ENCODE results near the gene PCCA.

The PCCA gene

GRCh38 chr13:100389617-100390016 lies 300.7 kb downstream of the PCCA start:
- H3K27ac ChIP-seq (ENCODE audit: low read length) = no peak overlapping the region
- H3K36me3 ChIP-seq (ENCODE audit: control insufficient read depth, insufficient read depth, low read length) = 0 out of 2 replicates have a peak, but pooled peaks cover 3% of the 10 kb centered on the region
- no CpG with 5 or more reads among the region's 3 CpGs for WGBS (ENCODE audit: insufficient coverage, insufficient read length)
- H3K27me3 ChIP-seq (ENCODE audit: control insufficient read depth, insufficient read depth, low read length) = no peaks in the 10 kb centered on the region
- H3K4me1 ChIP-seq (ENCODE audit: control insufficient read depth, insufficient read depth, low read length) = 0 out of 2 replicates have a peak, but pooled peaks cover 2% of the 10 kb centered on the region
- no peaks in the 10 kb centered on the region; the same call in 1 of the 2 replicates for H3K9me3 ChIP-seq (ENCODE audit: control insufficient read depth, insufficient read depth, low read length)
- no peak overlapping the region for H3K4me3 ChIP-seq (ENCODE audit: low read length)
- DNase-seq (ENCODE audit: low read depth, low spot score) = no peak

GRCh38 chr13:100392709-100393630 lies 304.1 kb downstream of the PCCA start:
- no CpG with 5 or more reads among the region's 12 CpGs for WGBS (ENCODE audit: insufficient coverage, insufficient read length)
- peaks cover 2% of the 10 kb centered on the region; the same call in 1 of the 2 replicates for H3K4me1 ChIP-seq (ENCODE audit: control insufficient read depth, insufficient read depth, low read length)
- 0 out of 2 replicates have a peak, but pooled peaks cover 3% of the 10 kb centered on the region for H3K36me3 ChIP-seq (ENCODE audit: control insufficient read depth, insufficient read depth, low read length)
- no peak overlapping the region for H3K27ac ChIP-seq (ENCODE audit: low read length)
- H3K9me3 ChIP-seq (ENCODE audit: control insufficient read depth, insufficient read depth, low read length) = no peaks in the 10 kb centered on the region; the same call in 1 of the 2 replicates
- no peak for DNase-seq (ENCODE audit: low read depth, low spot score)
- no peak overlapping the region for H3K4me3 ChIP-seq (ENCODE audit: low read length)
- H3K27me3 ChIP-seq (ENCODE audit: control insufficient read depth, insufficient read depth, low read length) = no peaks in the 10 kb centered on the region

GRCh38 chr13:100394005-100394695 lies 305.3 kb downstream of the PCCA start:
- no peak overlapping the region for H3K27ac ChIP-seq (ENCODE audit: low read length)
- no CpG with 5 or more reads among the region's 9 CpGs for WGBS (ENCODE audit: insufficient coverage, insufficient read length)
- H3K4me1 ChIP-seq (ENCODE audit: control insufficient read depth, insufficient read depth, low read length) = no peaks in the 10 kb centered on the region; the same call in 1 of the 2 replicates

GRCh38 chr13:100395698-100396373 lies 306.9 kb downstream of the PCCA start:
- H3K4me1 ChIP-seq (ENCODE audit: control insufficient read depth, insufficient read depth, low read length) = no peaks in the 10 kb centered on the region; the same call in 1 of the 2 replicates
- no peaks in the 10 kb centered on the region for H3K27me3 ChIP-seq (ENCODE audit: control insufficient read depth, insufficient read depth, low read length)
- no peak overlapping the region for H3K4me3 ChIP-seq (ENCODE audit: low read length)
- H3K36me3 ChIP-seq (ENCODE audit: control insufficient read depth, insufficient read depth, low read length) = no peaks in the 10 kb centered on the region
- no peaks in the 10 kb centered on the region for H3K9me3 ChIP-seq (ENCODE audit: control insufficient read depth, insufficient read depth, low read length)
- H3K27ac ChIP-seq (ENCODE audit: low read length) = no peak overlapping the region
- DNase-seq (ENCODE audit: low read depth, low spot score) = no peak
- WGBS (ENCODE audit: insufficient coverage, insufficient read length) = no CpG with 5 or more reads among the region's 4 CpGs

More at GRCh38 chr13:100394005-100394695, 305.3 kb downstream of the PCCA start:
- no peaks in the 10 kb centered on the region for H3K9me3 ChIP-seq (ENCODE audit: control insufficient read depth, insufficient read depth, low read length)
- H3K36me3 ChIP-seq (ENCODE audit: control insufficient read depth, insufficient read depth, low read length) = no peaks in the 10 kb centered on the region
- no peaks in the 10 kb centered on the region for H3K27me3 ChIP-seq (ENCODE audit: control insufficient read depth, insufficient read depth, low read length)
- H3K4me3 ChIP-seq (ENCODE audit: low read length) = no peak overlapping the region
- no peak for DNase-seq (ENCODE audit: low read depth, low spot score)

GRCh38 chr13:100396776-100397175 lies 307.9 kb downstream of the PCCA start:
- H3K9me3 ChIP-seq (ENCODE audit: control insufficient read depth, insufficient read depth, low read length) = no peaks in the 10 kb centered on the region
- no peak overlapping the region for H3K27ac ChIP-seq (ENCODE audit: low read length)
- no peak overlapping the region for H3K4me3 ChIP-seq (ENCODE audit: low read length)
- WGBS (ENCODE audit: insufficient coverage, insufficient read length) = no CpG with 5 or more reads among the region's 6 CpGs
- DNase-seq (ENCODE audit: low read depth, low spot score) = no peak
- H3K27me3 ChIP-seq (ENCODE audit: control insufficient read depth, insufficient read depth, low read length) = no peaks in the 10 kb centered on the region
- no peaks in the 10 kb centered on the region; the same call in 1 of the 2 replicates for H3K4me1 ChIP-seq (ENCODE audit: control insufficient read depth, insufficient read depth, low read length)
- H3K36me3 ChIP-seq (ENCODE audit: control insufficient read depth, insufficient read depth, low read length) = no peaks in the 10 kb centered on the region

GRCh38 chr13:100397627-100398026 lies 308.7 kb downstream of the PCCA start:
- whole genome bisulfite sequencing (ENCODE audit: insufficient coverage, insufficient read length) = 100% methylated on average over 1 of the region's 4 CpGs
- H3K27ac ChIP-seq (ENCODE audit: low read length) = no peak overlapping the region
- DNase-seq (ENCODE audit: low read depth, low spot score) = no peak

GRCh38 chr13:100398360-100398759 lies 309.5 kb downstream of the PCCA start:
- H3K4me1 ChIP-seq (ENCODE audit: control insufficient read depth, insufficient read depth, low read length) = no peaks in the 10 kb centered on the region; the same call in 1 of the 2 replicates
- no peak overlapping the region for H3K27ac ChIP-seq (ENCODE audit: low read length)
- no CpG with 5 or more reads among the region's 2 CpGs for WGBS (ENCODE audit: insufficient coverage, insufficient read length)
- H3K4me3 ChIP-seq (ENCODE audit: low read length) = no peak overlapping the region
- DNase-seq (ENCODE audit: low read depth, low spot score) = no peak
- H3K9me3 ChIP-seq (ENCODE audit: control insufficient read depth, insufficient read depth, low read length) = no peaks in the 10 kb centered on the region
- H3K27me3 ChIP-seq (ENCODE audit: control insufficient read depth, insufficient read depth, low read length) = no peaks in the 10 kb centered on the region
- H3K36me3 ChIP-seq (ENCODE audit: control insufficient read depth, insufficient read depth, low read length) = peaks cover 2% of the 10 kb centered on the region; the same call in 1 of the 2 replicates

More at GRCh38 chr13:100397627-100398026, 308.7 kb downstream of the PCCA start:
- Histone ChIP-seq H3K4me1 (ENCODE audit: control insufficient read depth, insufficient read depth, low read length) (no peaks in the 10 kb centered on the region; the same call in 1 of the 2 replicates), H3K36me3 (ENCODE audit: control insufficient read depth, insufficient read depth, low read length) (no peaks in the 10 kb centered on the region), H3K9me3 (ENCODE audit: control insufficient read depth, insufficient read depth, low read length) (no peaks in the 10 kb centered on the region), H3K27me3 (ENCODE audit: control insufficient read depth, insufficient read depth, low read length) (no peaks in the 10 kb centered on the region), H3K4me3 (ENCODE audit: low read length) (no peak overlapping the region)

GRCh38 chr13:100399455-100399854 lies 310.6 kb downstream of the PCCA start:
- H3K36me3 ChIP-seq (ENCODE audit: control insufficient read depth, insufficient read depth, low read length) = peaks cover 5% of the 10 kb centered on the region; the same call in 1 of the 2 replicates
- H3K4me3 ChIP-seq (ENCODE audit: low read length) = no peak overlapping the region
- no peaks in the 10 kb centered on the region for H3K27me3 ChIP-seq (ENCODE audit: control insufficient read depth, insufficient read depth, low read length)
- H3K9me3 ChIP-seq (ENCODE audit: control insufficient read depth, insufficient read depth, low read length) = no peaks in the 10 kb centered on the region
- H3K27ac ChIP-seq (ENCODE audit: low read length) = no peak overlapping the region
- no peaks in the 10 kb centered on the region; the same call in 1 of the 2 replicates for H3K4me1 ChIP-seq (ENCODE audit: control insufficient read depth, insufficient read depth, low read length)
- WGBS (ENCODE audit: insufficient coverage, insufficient read length) = no CpG with 5 or more reads among the region's 1 CpG
- no peak for DNase-seq (ENCODE audit: low read depth, low spot score)

GRCh38 chr13:100403675-100404074 lies 314.8 kb downstream of the PCCA start:
- no peaks in the 10 kb centered on the region for H3K4me1 ChIP-seq (ENCODE audit: control insufficient read depth, insufficient read depth, low read length)
- no CpG with 5 or more reads among the region's 6 CpGs for WGBS (ENCODE audit: insufficient coverage, insufficient read length)
- no peak overlapping the region for H3K27ac ChIP-seq (ENCODE audit: low read length)
- peaks cover 5% of the 10 kb centered on the region; the same call in 1 of the 2 replicates for H3K36me3 ChIP-seq (ENCODE audit: control insufficient read depth, insufficient read depth, low read length)
- no peaks in the 10 kb centered on the region for H3K27me3 ChIP-seq (ENCODE audit: control insufficient read depth, insufficient read depth, low read length)
- DNase-seq (ENCODE audit: low read depth, low spot score) = no peak
- H3K9me3 ChIP-seq (ENCODE audit: control insufficient read depth, insufficient read depth, low read length) = no peaks in the 10 kb centered on the region
- H3K4me3 ChIP-seq (ENCODE audit: low read length) = no peak overlapping the region

- DNase-seq (ENCODE audit: low read depth, low spot score) = no peak
- Histone ChIP-seq H3K9me3 (ENCODE audit: control insufficient read depth, insufficient read depth, low read length) (peaks cover 5% of the 10 kb centered on the region), H3K36me3 (ENCODE audit: control insufficient read depth, insufficient read depth, low read length) (no peaks in the 10 kb centered on the region; the same call in 1 of the 2 replicates), H3K4me1 (ENCODE audit: control insufficient read depth, insufficient read depth, low read length) (no peaks in the 10 kb centered on the region), H3K27me3 (ENCODE audit: control insufficient read depth, insufficient read depth, low read length) (no peaks in the 10 kb centered on the region), H3K27ac (ENCODE audit: low read length) (no peak overlapping the region), H3K4me3 (ENCODE audit: low read length) (no peak overlapping the region)
- WGBS (ENCODE audit: insufficient coverage, insufficient read length) = no CpG with 5 or more reads among the region's 5 CpGs
Observed at GRCh38 chr13:100409132-100409531, 320.2 kb downstream of the PCCA start.
